ENCODE results near the gene CBX6. TPM values are rescaled to one million over a fixed set of nuclear protein-coding genes. Genes with fewer than 3 reads are reported as not detected.

The CBX6 gene
- total and polyA plus RNA-seq, 9 of the 15 experiments (the other 6 are each of a cell fraction or from before 2014, with no cell fraction given) = 0.75 to 31.6 (median 8.0) TPM

DNA sequence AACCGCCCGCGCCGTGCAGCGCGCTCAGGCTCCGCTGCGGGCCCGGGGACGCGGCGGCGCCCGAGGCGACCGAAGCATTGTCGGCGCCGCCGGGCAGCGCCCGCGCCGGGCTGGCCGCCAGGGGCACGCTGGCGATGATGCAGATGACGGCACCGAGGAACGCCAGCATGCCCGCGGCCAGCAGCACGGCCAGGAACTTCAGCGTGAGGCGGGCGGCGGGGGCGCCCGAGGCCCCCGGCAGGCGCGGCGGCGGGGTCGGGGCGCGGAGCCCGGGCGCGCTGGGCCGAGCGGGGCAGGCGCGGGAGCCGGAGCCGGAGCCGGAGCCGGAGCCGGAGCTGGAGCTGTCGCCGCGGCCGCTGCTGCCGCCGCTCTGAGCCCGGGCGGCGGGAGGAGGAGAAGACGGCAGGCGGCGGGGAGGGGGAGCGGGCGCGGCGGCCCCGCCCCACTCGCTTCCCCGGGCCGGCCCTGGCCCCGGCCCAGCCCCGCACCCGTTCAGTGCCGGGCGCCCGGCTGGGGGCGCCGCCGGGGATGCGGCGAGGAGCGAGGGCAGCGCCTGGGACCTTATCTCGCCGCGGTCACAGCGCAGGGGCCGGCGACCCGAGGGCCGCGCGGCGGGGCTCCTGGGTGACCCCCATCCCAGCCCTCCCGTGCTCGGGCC is 28.2 kb downstream of the CBX6 start, which contains the start of gene NPTXR (continued):
- TF ChIP-seq, protein P1, sequence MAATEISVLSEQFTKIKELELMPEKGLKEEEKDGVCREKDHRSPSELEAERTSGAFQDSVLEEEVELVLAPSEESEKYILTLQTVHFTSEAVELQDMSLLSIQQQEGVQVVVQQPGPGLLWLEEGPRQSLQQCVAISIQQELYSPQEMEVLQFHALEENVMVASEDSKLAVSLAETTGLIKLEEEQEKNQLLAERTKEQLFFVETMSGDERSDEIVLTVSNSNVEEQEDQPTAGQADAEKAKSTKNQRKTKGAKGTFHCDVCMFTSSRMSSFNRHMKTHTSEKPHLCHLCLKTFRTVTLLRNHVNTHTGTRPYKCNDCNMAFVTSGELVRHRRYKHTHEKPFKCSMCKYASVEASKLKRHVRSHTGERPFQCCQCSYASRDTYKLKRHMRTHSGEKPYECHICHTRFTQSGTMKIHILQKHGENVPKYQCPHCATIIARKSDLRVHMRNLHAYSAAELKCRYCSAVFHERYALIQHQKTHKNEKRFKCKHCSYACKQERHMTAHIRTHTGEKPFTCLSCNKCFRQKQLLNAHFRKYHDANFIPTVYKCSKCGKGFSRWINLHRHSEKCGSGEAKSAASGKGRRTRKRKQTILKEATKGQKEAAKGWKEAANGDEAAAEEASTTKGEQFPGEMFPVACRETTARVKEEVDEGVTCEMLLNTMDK (IDR thresholded peaks at IDR 0.05; ENCODE audit: borderline replicate concordance, insufficient read depth, low read depth, low read length, poor library complexity, severe bottlenecking) = peak; percentile 19
- TF ChIP-seq MAFK (IDR thresholded peaks at IDR 0.05; ENCODE audit: low read length) (no peak), NR1H2 (CRISPR knock-in tag; IDR thresholded peaks at IDR 0.05) (no peak), ZNF124 (CRISPR knock-in tag; IDR thresholded peaks at IDR 0.05) (no peak), ZKSCAN1 (IDR thresholded peaks at IDR 0.05; ENCODE audit: low read depth, low read length) (no peak), GATAD2B (IDR thresholded peaks at IDR 0.05; ENCODE audit: borderline replicate concordance) (peak; percentile 66), NONO (IDR thresholded peaks at IDR 0.05; ENCODE audit: low read depth in 2 of 2, low read length in 1 of 2) (0 out of 4 replicates have a peak, but pooled peaks have one; percentile 33 to 37), VEZF1 (CRISPR knock-in tag; IDR thresholded peaks at IDR 0.05) (peak; percentile 74; the same call in 1 of the 2 replicates), ZBTB7A (IDR thresholded peaks at IDR 0.05; ENCODE audit: borderline replicate concordance, control insufficient read depth, low read depth, low read length) (peak; percentile 90), ZNF41 (CRISPR knock-in tag; conservative IDR thresholded peaks at IDR 0.05) (no peak), HCFC1 (IDR thresholded peaks at IDR 0.05; ENCODE audit: low read depth, low read length) (no peak), PHF8 (IDR thresholded peaks at IDR 0.05; ENCODE audit: borderline replicate concordance, low read length) (peak; percentile 44; the same call in 1 of the 2 replicates), CTBP1 (IDR thresholded peaks at IDR 0.05; ENCODE audit: borderline replicate concordance) (peak; percentile 77; the same call in 1 of the 2 replicates), TAF1 (IDR thresholded peaks at IDR 0.05; ENCODE audit: control insufficient read depth, extremely low read depth, insufficient read depth, low read length, severe bottlenecking) (peak; percentile 40), KDM5B (IDR thresholded peaks at IDR 0.05; ENCODE audit: insufficient replicate concordance, low read depth, low read length) (peak; percentile 24), SMAD4 (CRISPR knock-in tag; conservative IDR thresholded peaks at IDR 0.05) (peak; percentile 67), POLR2G (IDR thresholded peaks at IDR 0.05; ENCODE audit: low read depth, low read length) (peak; percentile 80), NFIC (IDR thresholded peaks at IDR 0.05) (peak; percentile 14; the same call in 1 of the 2 replicates), CCNT2 (IDR thresholded peaks at IDR 0.05; ENCODE audit: borderline replicate concordance, extremely low read depth, insufficient read length, low read depth, low read length) (peak; percentile 68), TEAD1 (CRISPR knock-in tag; IDR thresholded peaks at IDR 0.05) (no peak), PHF21A (IDR thresholded peaks at IDR 0.05; ENCODE audit: borderline replicate concordance, low read depth) (no peak), ZNF384 (IDR thresholded peaks at IDR 0.05; ENCODE audit: low read depth, low read length) (no peak), IRF2 (CRISPR knock-in tag; IDR thresholded peaks at IDR 0.05) (no peak), ZNF699 (CRISPR knock-in tag; IDR thresholded peaks at IDR 0.05; ENCODE audit: insufficient replicate concordance) (no peak), THRAP3 (IDR thresholded peaks at IDR 0.05; ENCODE audit: borderline replicate concordance) (no peak)

Data from K562 (cell line).